ENCODE measurements around the gene TRMT44.

DNA sequence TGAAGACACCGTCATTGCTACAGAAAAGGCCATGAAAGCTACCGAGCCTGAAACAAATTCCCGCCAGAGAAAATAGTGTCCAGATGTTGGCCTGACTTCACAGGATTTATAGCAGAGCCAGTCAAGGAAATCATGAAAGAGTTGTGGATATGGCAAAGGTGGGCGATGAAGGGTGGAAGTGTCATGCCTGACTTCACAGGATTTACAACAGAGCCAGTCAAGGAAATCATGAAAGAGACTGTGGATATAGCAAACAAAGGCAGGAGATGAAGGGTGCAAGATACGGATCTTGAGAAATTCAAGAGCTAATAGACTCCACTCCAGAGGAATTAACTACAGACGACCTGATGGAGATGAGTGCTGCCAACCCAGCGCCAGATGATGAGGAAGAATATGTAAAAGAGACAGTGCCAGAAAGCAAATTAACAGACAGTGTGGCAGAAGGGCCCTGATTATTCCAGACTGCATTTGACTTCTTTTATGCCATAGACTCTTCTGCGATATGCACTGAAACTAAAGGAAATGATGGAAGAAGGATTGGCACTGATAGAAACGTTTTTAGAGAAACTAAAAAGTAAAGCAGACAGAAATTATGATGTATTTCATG lies 17.2 kb downstream of the TRMT44 start:
- TF ChIP-seq, protein P1, sequence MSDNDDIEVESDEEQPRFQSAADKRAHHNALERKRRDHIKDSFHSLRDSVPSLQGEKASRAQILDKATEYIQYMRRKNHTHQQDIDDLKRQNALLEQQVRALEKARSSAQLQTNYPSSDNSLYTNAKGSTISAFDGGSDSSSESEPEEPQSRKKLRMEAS (IDR thresholded peaks at IDR 0.05): no peak
- TF ChIP-seq TEAD4 (IDR thresholded peaks at IDR 0.05) (no peak), FOXM1 (IDR thresholded peaks at IDR 0.05; ENCODE audit: borderline replicate concordance, low read depth) (no peak), CEBPB (IDR thresholded peaks at IDR 0.05) (no peak), TAF1 (IDR thresholded peaks at IDR 0.05; ENCODE audit: low read depth) (no peak), RAD21 (IDR thresholded peaks at IDR 0.05; ENCODE audit: low read depth) (no peak), YY1 (IDR thresholded peaks at IDR 0.05; ENCODE audit: low read depth) (no peak), EP300 (IDR thresholded peaks at IDR 0.05; ENCODE audit: borderline replicate concordance) (no peak), ZBTB7A (IDR thresholded peaks at IDR 0.05; ENCODE audit: low read depth) (no peak), NFIC (IDR thresholded peaks at IDR 0.05) (no peak)
- TF ChIP-seq, protein P2, sequence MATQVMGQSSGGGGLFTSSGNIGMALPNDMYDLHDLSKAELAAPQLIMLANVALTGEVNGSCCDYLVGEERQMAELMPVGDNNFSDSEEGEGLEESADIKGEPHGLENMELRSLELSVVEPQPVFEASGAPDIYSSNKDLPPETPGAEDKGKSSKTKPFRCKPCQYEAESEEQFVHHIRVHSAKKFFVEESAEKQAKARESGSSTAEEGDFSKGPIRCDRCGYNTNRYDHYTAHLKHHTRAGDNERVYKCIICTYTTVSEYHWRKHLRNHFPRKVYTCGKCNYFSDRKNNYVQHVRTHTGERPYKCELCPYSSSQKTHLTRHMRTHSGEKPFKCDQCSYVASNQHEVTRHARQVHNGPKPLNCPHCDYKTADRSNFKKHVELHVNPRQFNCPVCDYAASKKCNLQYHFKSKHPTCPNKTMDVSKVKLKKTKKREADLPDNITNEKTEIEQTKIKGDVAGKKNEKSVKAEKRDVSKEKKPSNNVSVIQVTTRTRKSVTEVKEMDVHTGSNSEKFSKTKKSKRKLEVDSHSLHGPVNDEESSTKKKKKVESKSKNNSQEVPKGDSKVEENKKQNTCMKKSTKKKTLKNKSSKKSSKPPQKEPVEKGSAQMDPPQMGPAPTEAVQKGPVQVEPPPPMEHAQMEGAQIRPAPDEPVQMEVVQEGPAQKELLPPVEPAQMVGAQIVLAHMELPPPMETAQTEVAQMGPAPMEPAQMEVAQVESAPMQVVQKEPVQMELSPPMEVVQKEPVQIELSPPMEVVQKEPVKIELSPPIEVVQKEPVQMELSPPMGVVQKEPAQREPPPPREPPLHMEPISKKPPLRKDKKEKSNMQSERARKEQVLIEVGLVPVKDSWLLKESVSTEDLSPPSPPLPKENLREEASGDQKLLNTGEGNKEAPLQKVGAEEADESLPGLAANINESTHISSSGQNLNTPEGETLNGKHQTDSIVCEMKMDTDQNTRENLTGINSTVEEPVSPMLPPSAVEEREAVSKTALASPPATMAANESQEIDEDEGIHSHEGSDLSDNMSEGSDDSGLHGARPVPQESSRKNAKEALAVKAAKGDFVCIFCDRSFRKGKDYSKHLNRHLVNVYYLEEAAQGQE (IDR thresholded peaks at IDR 0.05; ENCODE audit: low read depth): no peak
- TF ChIP-seq, protein P3, sequence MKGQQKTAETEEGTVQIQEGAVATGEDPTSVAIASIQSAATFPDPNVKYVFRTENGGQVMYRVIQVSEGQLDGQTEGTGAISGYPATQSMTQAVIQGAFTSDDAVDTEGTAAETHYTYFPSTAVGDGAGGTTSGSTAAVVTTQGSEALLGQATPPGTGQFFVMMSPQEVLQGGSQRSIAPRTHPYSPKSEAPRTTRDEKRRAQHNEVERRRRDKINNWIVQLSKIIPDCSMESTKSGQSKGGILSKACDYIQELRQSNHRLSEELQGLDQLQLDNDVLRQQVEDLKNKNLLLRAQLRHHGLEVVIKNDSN (IDR thresholded peaks at IDR 0.05): no peak
